Measurements from ENCODE around the gene BASP1.
"Not testable (repeated sequence)": the region's sequence is repeated elsewhere in the genome, so short reads cannot be mapped to it uniquely, and the experiment has no call there.

The BASP1 gene

DNA sequence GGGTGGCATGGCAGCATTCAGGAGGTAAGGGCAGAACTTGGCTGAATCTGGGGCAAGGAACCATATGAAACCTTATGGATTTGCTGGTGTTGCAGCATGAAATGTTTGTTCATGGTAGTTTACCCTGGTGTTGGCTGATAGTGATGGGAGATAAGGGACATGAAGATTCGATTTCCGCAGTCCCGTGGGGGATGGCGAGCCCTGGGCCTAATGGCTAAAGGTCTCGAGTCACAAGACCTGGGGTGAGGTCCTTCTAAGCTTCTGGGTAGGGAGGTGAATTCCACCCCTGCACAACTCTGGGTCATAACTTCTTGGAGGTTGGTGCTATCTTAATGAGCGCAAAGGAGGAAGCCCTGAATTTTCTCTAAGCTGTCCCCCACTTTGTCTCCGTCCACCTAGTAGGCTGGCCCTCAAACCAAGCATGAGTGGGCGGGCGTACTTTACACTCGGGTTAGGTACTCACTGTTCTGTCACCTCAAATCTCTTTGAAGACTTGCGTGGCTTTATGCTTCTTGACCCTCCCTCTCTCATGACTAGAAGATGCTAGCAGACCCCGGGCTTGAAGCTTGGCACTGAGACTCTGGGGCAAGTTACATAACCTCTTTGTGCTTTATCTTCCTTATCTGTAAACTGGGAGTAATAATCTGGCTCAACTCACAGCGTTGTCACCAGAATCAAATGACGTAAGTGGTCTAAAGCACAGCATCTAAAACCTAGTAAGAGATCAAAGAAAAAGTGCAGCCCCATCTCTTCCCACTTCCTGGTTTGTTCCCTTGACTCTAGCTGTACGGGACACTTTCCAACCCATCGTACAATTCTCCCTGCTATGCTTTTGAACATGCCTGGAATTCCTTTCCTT lies 72.5 kb downstream of the BASP1 start:
- DNase-seq (ENCODE audit: low spot score): no peak

DNA sequence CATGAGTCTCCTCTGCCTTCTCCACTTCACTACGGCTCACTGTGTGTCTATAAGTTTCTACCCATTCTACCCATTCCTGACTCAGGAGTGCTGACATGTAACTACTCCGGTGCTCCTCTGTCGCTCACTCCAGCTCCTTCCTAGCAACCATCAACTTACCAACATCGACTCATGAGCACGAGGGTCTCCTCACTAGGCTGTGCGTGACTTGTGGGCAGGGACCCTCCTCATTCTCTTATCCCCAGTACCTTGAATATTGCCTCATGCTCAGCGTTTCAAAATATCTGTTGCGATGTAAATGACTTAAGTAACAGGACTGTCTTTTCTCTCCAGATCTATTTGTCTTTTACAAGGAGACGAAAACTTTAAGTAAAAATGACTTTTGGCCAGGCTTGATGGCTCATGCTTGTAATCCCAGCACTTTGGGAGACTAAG lies 73.1 kb downstream of the BASP1 start:
- DNase-seq (ENCODE audit: low spot score): no peak

DNA sequence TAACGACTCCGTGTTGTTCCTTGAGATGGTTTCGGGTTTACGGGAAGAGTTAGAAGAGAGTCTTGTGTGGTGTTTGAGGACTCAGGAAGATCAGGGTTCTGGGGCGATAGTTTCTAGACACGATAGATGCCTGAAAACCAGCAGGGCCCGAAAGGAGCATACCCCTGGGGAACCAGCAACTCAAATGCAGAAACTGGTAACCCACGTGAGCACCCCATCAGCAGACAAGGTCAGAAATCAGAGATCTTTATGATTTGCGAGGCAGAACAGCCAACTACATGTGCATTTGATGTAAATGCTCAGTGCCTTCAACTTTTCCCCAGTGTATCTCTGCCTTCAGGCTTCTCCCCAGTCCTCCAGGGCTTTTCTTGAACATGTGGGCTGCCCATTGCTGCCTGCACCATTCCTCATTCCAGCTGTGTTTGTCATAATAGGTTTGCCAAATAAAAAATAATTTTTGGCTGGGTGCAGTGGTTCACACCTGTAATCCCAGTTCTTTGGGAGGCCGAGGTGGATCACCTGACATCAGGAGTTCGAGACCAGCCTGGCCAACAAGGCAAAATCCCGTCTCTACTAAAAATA lies 75.1 kb downstream of the BASP1 start:
- DNase-seq (ENCODE audit: low spot score): no peak

- no peak for DNase-seq (ENCODE audit: low spot score)
Measured at GRCh38 chr5:17294639-17295311, 77.3 kb downstream of the BASP1 start.

DNA sequence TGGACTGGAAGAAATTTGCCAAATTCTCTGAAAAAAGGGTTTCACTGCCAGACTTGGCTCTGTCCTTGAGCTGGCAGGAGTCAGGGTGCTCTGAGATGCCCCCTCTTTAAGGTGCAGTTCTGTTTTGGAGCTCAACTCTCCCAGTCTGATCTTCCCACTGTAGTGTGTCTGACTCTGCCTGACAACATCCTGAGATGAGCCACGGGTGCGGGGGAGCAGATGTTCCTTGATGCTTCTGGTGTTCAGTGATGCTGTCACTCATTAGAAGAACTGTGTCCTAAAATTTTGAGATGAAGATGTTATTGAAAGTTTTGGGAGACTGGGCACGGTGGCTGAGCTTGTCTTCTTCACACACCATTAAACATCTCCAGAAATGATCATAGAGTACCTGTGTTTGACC lies 78.2 kb downstream of the BASP1 start:
- no peak for DNase-seq (ENCODE audit: low spot score)

GRCh38 chr5:17302106-17302505 lies 84.7 kb downstream of the BASP1 start:
- no peak for DNase-seq (ENCODE audit: low spot score)

DNA sequence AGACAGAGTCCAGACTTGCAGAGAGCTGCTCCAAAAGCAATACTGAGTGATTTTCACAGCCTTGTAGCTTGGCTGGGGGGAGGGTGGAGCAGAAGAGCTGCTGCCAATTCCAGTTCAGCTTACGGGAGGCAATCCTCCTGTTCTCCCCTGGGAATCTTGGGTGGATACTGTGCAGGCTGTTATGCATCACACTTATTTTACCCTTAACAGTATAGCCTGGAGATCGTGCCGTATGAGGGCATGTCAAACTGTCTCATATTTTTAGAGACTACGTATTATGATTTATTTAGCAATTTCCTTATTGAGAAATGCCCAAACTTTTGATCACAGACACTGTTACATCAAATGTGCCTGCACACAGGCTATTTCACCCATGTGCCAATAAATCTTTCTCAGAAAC lies 85.2 kb downstream of the BASP1 start:
- DNase-seq (ENCODE audit: low spot score): no peak

DNA sequence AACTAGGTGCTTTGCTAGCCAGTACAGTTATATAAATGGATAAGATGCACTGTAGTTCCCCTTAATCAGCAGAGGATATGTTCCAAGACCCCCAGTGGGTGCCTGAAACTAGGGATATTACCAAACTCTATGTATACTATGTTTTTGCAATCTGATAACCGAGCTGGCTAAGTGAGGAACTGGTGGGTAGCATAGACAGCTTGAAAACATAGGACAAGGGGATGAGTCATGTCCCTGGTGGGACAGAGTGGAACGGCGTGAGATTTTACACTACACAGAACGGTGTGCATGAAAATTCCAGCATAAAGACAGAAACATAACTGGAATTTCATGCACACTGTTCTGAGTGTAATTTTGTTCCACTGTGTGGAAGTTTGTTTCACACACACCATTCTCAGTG lies 86.9 kb downstream of the BASP1 start:
- DNase-seq (ENCODE audit: low spot score): no peak

- DNase-seq (ENCODE audit: low spot score): no peak
Measured at GRCh38 chr5:17305017-17305416, 87.6 kb downstream of the BASP1 start.

DNA sequence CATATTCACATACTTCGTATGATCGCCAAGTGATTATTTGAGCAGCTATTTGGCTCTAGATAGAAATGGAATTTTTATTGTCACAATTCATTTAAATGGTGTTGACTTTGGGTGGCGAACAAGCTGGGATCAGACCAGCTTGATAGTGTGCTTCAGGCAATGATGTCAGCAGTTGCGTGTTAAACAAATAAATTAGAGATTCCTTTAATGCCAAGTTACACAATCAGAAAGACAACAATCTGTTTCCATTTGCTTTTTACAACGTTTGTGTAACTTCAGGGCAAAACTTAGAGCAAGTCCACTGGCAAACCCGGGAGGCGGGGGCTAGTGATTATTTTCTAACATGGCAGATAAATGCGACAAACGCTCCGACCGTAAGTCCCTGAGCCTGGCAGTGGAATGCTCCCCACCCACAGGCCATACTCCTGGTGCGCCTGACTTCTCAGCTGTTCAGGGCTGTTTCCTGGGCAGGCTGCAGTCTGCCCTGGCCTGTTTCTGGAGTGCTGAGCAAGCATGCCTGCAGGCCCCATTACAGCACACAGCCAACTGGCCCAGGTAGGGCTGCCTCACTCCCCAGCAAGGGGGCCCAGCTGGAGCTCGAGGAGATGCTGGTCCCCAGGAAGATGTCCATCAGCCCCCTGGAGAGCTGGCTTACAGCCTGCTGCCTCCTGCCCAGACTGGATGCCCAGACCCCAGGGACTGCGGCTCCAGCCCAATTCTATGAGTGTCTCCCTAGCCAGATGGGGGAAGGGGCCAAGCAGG lies 88.7 kb downstream of the BASP1 start:
- no peak for DNase-seq (ENCODE audit: low spot score)

DNA sequence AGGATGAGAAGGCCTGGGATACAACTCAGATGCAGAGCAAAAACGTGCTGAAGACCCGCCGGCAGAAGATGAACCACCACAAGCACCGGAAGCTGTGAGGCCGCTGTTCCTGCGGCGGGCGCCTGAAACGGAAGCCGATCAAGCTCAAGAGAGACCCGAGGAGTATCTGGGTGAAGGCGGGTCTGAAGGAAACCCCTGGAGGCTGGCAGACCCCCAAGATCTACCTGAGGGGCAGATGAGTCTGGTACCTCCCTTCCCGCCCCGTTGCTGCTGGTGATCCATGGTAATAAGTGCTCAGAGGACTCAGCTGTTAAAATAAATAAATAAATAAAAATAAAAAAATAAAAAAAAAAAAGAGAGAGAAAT lies 89.3 kb downstream of the BASP1 start:
- DNase-seq (ENCODE audit: low spot score): no peak

GRCh38 chr5:17307440-17307839 lies 90.0 kb downstream of the BASP1 start:
- not testable (repeated sequence) for DNase-seq (ENCODE audit: low spot score)

DNA sequence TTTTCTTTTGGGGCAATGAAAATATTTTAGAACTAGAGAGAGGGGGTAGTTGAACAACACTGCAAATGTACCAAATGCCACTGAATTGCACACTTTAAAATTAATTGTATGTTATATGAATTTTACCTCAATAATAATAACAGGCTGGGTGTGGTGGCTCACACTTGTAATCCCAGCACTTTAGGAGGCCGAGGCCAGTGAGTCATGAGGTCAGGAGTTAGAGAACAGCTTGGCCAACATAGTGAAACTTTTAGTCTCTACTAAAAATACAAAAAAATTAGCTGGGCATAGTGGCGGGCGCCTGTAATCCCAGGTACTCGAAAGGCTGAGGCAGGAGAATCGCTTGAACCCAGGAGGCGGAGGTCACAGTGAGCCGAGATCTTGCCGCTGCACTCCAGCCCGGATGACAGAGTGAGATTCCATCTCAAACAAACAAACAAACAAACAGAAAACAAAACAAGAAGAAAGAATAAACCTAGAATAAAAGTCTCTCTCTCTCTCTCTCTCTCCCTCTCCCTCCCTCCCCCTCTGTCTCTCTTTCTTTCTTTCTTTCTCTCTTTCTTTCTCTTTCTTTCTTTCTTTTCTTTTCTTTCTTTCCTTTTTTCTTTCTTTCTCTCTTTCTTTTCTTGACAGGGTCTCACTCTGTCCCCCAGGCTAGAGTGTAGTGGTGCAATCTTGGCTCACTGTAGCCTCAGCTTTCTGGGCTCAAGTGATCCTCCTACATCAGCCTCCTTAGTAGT lies 91.1 kb downstream of the BASP1 start:
- no peak for DNase-seq (ENCODE audit: low spot score)

DNA sequence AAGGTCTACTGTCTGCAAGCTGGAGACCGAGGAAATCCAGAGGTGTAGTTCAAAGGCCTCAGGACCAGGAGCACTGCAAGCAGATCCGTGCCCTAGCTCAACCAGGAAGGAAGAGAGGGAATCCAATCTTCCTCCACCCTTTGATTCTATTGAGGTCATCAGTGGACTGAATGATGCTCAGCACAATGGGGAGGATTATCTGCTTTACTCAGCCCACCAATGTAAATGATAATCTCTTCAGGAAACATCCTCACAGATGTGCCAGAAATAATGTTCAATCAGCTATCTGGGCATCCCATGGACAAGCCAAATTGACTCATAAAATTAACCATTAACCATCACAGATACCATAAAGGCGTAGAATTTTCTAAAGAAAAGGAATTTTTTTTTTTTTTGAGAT lies 92.0 kb downstream of the BASP1 start:
- DNase-seq (ENCODE audit: low spot score): no peak

GRCh38 chr5:17310502-17310901 lies 93.1 kb downstream of the BASP1 start:
- DNase-seq (ENCODE audit: low spot score): not testable (repeated sequence)

DNA sequence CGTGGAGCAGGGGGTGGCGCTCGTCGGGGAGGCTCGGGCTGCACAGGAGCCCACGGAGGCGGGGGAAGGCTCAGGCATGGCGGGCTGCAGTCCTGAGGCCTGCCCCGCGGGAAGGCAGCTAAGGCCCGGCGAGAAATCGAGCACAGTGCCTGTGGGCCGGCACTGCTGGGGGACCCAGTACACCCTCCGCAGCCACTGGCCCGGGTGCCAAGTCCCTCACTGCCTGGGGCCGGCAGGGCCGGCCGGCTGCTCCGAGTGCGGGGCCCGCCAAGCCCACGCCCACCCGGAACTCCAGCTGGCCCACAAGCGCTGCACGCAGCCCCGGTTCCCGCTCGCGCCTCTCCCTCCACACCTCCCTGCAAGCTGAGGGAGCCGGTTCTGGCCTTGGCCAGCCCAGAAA lies 94.4 kb downstream of the BASP1 start:
- DNase-seq (ENCODE audit: low spot score): not testable (repeated sequence)

DNA sequence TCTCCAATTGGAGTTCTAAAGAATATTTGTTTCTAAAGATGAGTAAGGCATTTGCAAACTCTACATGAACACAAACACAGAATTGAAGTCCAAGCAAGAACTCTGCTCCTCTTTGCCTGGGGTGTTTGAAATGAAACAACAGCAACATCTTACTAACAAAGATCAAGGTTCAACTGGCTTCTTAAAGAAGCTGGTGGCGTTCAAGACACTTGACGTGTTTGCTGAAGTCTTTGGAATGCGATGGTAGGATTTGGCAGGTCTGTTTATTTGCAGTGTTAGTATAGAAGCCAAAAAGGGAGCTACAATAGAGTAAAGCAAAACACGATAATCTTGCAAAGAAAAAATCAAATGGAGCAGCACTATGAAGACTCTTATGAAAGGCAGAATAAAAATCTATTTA lies 94.9 kb downstream of the BASP1 start:
- DNase-seq (ENCODE audit: low spot score): no peak

DNA sequence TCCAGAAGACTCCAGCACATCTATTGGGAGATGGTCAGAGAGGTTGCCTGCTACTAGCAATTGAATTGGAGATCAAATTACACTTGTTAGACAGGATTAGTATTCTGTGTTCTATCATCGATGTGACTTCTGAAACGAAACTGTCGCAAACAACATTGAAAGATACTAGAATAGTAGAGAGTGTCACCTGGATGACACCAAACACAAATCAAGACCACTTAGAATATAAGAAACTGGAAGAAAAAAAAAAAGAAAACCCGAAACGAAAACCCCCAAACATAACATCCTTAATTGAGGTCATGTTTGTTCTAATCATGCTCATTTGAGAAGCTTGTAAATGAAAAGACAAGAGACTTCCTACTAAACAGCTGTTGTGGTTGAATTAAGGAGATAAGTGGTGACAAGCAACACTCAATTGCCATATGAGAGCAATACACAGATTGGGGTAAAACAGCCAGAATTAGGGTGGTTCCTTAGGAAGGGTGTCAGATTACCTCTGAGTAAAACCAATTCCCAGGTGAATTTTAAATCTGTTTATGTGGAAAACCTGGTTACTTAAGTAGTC lies 97.6 kb downstream of the BASP1 start:
- no peak for DNase-seq (ENCODE audit: low spot score)

DNA sequence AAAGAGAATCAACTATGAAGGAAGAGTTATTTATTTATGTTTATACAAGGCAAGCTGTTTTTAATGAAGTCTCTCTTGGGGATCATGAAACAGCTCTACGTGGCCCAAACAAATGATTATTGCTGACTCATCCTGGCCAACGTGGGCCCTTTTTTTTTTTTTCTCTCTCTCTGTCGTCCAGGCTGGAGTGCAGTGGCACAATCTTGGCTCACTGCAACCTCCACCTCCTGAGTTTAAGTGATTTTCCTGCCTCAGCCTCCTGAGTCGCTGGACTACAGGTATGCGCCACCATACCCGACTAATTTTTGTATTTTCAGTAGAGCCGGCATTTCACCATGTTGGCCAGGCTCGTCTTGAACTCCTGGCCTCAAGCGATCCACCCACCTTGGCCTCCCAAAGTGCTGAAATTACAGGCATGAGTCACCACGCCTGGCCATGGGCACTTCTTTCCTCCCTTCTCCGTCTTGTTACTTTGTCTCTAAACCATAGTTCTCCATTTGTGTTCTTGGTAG lies 98.3 kb downstream of the BASP1 start:
- no peak for DNase-seq (ENCODE audit: low spot score)

DNA sequence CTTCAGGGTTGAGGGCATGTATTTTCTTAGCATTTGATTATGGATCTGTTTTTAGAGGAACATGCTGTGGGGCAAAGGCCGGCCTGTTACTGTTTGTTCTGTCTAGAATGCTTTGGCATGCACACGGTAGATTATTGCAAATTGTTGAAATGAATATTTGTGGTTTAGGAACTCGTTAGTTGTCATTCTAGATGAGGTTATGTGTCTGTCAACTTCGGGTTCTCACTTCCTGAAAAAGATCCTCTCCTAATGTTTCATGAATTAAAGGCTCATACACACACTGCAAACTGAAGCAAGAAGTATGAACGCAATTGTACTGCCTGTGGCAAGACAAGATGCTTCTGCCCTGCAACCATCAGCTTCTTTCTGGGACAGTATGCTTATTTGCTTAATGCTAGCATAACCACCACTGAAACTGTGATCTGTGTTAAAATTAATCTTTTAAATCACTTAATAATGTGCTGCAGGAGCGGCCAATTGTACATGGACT lies 99.6 kb downstream of the BASP1 start:
- DNase-seq (ENCODE audit: low spot score): no peak

- no peak for DNase-seq (ENCODE audit: low spot score)
Measured at GRCh38 chr5:17317473-17317872, 100.0 kb downstream of the BASP1 start.
